Spleen (tissue), 11 donors: ENCODE data around the gene HGF. TPM values are rescaled to one million over a fixed set of nuclear protein-coding genes. Genes with fewer than 3 reads are reported as not detected.

Experiments
- DNase-seq: peaks from one replicate; pipeline ENCODE4 v3.0.0-alpha.2; 2020
- H3K27ac ChIP-seq, 8 donors: fragments of 200-600 bp; sonication (generic) in 7 of 8; 1 replicate in 4 of 8; 2 replicates in 4 of 8; pipeline versions ENCODE4 v1.5.0 to v1.8.0; 2016 to 2021; ENCODE audit warnings: inconsistent platforms in 4 of 8, mild to moderate bottlenecking in 4 of 8, moderate library complexity in 1 of 8
- H3K27me3 ChIP-seq, 7 donors: fragments of 200-600 bp; sonication (generic) in 6 of 7; replicated peaks in 1 of 7; 1 replicate in 4 of 7; 2 replicates in 3 of 7; pipeline versions ENCODE4 v1.5.0 to v1.8.0; 2016 to 2021; ENCODE audit warnings: inconsistent platforms in 3 of 7, mild to moderate bottlenecking in 1 of 7
- H3K36me3 ChIP-seq, 6 donors: fragments of 200-600 bp; sonication (generic) in 5 of 6; 1 replicate in 4 of 6; 2 replicates in 2 of 6; pipeline versions ENCODE4 v1.5.0 to v1.8.0; 2016 to 2021; ENCODE audit warnings: inconsistent platforms in 2 of 6
- H3K4me1 ChIP-seq, 6 donors: fragments of 200-600 bp; sonication (generic) in 5 of 6; 1 replicate in 3 of 6; 2 replicates in 3 of 6; pipeline versions ENCODE4 v1.5.0 to v1.8.0; 2016 to 2021; ENCODE audit warnings: inconsistent platforms in 3 of 6
- H3K4me3 ChIP-seq, 8 donors: fragments of 200-600 bp; sonication (generic) in 7 of 8; 1 replicate in 4 of 8; 2 replicates in 4 of 8; pipeline versions ENCODE4 v1.5.0 to v1.8.0; 2016 to 2021; ENCODE audit warnings: inconsistent platforms in 4 of 8, mild to moderate bottlenecking in 4 of 8, moderate library complexity in 2 of 8
- H3K9me3 ChIP-seq, 8 donors: fragments of 200-600 bp; sonication (generic) in 7 of 8; 1 replicate in 4 of 8; 2 replicates in 4 of 8; pipeline versions ENCODE4 v1.5.0 to v1.8.0; 2016 to 2021; ENCODE audit warnings: inconsistent platforms in 4 of 8
- POLR2A ChIP-seq, 3 donors: fragments of 450-650 bp; IDR thresholded peaks; one replicate each; pipeline ENCODE4 v1.5.1; 2017; ENCODE audit warnings: antibody characterized with exemption in 3 of 3, mild to moderate bottlenecking in 1 of 3
- POLR2AphosphoS5 ChIP-seq, 3 donors: sonication (generic); formaldehyde crosslinking; IDR thresholded peaks; one replicate each; pipeline ENCODE4 v1.5.1; 2017; ENCODE audit warnings: antibody characterized with exemption in 3 of 3
- WGBS, 5 donors: extraction: QIAGEN DNeasy Blood & Tissue Kit in 3 of 5; methylation state at CpG; one replicate each; pipeline versions ENCODE4 v1.1.5 to v1.1.7; 2013 to 2018; 5-methylcytosine and 5-hydroxymethylcytosine counted together
- intact Hi-C: fragments of 100-400 bp; cut with DNase I; formaldehyde crosslinking; loops from one replicate; pipeline ENCODE4 v1.15.0; 2023; ENCODE audit warnings: low total_unique reads
- polyA plus RNA-seq, 3 donors: library from polyadenylated mRNA; stranded (reverse); fragments of 200-250 nt; gene quantifications; one replicate each; pipeline ENCODE4 v1.2.1, GENCODE V29; 2013
- total RNA-seq, 7 donors: library from RNA; depleted of rRNA in 3 of 7; stranded (reverse); fragments of >200 nt in 3 of 7; fragmentation: NEBNext Ultra II Directional in 4 of 7; extraction: Animal tissue kit (Norgen Biotek cat#: 25700) in 4 of 7; gene quantifications; one replicate each; pipeline versions ENCODE4 v1.1.0 to v1.2.1, GENCODE V29; 2016 to 2021
- TF ChIP-seq, protein P1 (sequence below), 11 experiments: fragments of 200-600 bp in 7 of 11; fragments of 450-650 bp in 4 of 11; sonication (generic) in 4 of 11; IDR thresholded peaks in 8 of 11; conservative IDR thresholded peaks in 3 of 11; 1 replicate in 7 of 11; 2 replicates in 4 of 11; pipeline versions ENCODE4 v1.4.0 to v1.8.0; 2016 to 2021; ENCODE audit warnings: antibody characterized with exemption in 11 of 11, inconsistent platforms in 4 of 11, mild to moderate bottlenecking in 1 of 11
- donor health status: healthy with polysubstance abuse.
- donor health status: DM: no; HTN: no; CAD: no; lungs with moderate emphysema.
- donor health status: DM: no; HTN: no; CAD: no.
- donor health status: Bipolar disorder and iron deficiency.
- donor health status: healthy.
- donor health status: DM: no; HTN: no; CAD: no.
- donor health status: DM: yes; HTN: yes; CAD: no.

HGF gene
- total and polyA plus RNA-seq, 10 donors = 0.80 to 33.6 (median 18.6) TPM

DNA sequence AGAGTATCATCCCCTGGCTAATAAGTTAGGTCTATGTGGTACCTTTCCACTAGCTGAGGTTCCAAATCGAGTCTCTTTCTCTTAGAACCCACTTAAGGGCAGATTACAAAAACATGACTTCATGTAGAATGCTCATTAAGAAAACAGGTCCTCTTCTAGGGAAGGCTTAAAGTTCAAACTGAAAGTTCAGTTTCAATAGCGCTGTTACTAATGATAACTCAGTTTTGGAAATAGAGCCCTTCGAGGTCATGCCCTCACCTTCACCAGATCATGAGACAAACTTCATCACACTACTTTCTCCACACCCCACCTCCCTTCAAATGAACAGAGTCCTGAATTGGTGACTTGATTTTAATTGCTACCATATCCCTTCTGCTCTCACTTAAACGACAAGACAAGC, 26.2 kb downstream of the HGF start:
- Histone ChIP-seq H3K4me1 (no peaks in the 10 kb centered on the region), H3K36me3 (peaks cover 0 to 13% (median 0%) of the 10 kb centered on the region in 6 donors), H3K27me3 (no peaks in the 10 kb centered on the region), H3K4me3 (no peak overlapping the region), H3K9me3 (peaks cover 0 to 5% (median 0%) of the 10 kb centered on the region in 8 donors), H3K27ac (no peak overlapping the region)
- 77 to 86% (median 81%) methylated on average over 4 of the region's 4 CpGs for WGBS, 5 donors
- intact Hi-C loops = no loop called here
- no peak for DNase-seq
- TF ChIP-seq POLR2AphosphoS5 (IDR thresholded peaks at IDR 0.05) = no peak
- TF ChIP-seq POLR2A (IDR thresholded peaks at IDR 0.05) = no peak
- TF ChIP-seq, protein P1, sequence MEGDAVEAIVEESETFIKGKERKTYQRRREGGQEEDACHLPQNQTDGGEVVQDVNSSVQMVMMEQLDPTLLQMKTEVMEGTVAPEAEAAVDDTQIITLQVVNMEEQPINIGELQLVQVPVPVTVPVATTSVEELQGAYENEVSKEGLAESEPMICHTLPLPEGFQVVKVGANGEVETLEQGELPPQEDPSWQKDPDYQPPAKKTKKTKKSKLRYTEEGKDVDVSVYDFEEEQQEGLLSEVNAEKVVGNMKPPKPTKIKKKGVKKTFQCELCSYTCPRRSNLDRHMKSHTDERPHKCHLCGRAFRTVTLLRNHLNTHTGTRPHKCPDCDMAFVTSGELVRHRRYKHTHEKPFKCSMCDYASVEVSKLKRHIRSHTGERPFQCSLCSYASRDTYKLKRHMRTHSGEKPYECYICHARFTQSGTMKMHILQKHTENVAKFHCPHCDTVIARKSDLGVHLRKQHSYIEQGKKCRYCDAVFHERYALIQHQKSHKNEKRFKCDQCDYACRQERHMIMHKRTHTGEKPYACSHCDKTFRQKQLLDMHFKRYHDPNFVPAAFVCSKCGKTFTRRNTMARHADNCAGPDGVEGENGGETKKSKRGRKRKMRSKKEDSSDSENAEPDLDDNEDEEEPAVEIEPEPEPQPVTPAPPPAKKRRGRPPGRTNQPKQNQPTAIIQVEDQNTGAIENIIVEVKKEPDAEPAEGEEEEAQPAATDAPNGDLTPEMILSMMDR (IDR thresholded peaks at IDR 0.05 in 8 of 11, conservative IDR thresholded peaks at IDR 0.05 in 3 of 11) = no peak

DNA sequence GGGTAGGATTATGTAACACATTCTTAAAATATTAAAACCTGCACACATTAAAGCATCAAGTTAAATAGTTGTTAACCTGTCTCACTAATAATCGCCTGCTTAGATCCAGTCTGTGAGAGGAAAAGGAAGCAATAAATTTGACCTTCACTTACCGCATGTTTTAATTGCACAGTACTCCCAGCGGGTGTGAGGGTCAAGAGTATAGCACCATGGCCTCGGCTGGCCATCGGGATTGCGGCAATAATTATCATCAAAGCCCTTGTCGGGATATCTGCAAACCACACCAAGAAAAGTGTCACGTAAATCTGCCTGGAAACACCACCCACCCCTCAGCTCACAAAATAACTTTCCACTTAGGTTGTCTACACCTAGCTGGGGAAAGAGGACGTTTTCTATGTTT, 26.6 kb downstream of the HGF start:
- Histone ChIP-seq H3K9me3 (peaks cover 0 to 5% (median 0%) of the 10 kb centered on the region in 8 donors), H3K4me3 (no peak overlapping the region), H3K4me1 (no peaks in the 10 kb centered on the region), H3K27ac (no peak overlapping the region), H3K27me3 (no peaks in the 10 kb centered on the region), H3K36me3 (peaks cover 0 to 13% (median 0%) of the 10 kb centered on the region in 6 donors)
- TF ChIP-seq POLR2A (IDR thresholded peaks at IDR 0.05) (no peak), POLR2AphosphoS5 (IDR thresholded peaks at IDR 0.05) (no peak)
- TF ChIP-seq, protein P1 (IDR thresholded peaks at IDR 0.05 in 8 of 11, conservative IDR thresholded peaks at IDR 0.05 in 3 of 11) = no peak
- intact Hi-C loops = no loop called here
- WGBS, 5 donors = 54 to 67% (median 62%) methylated on average over 9 of the region's 9 CpGs
- no peak for DNase-seq

DNA sequence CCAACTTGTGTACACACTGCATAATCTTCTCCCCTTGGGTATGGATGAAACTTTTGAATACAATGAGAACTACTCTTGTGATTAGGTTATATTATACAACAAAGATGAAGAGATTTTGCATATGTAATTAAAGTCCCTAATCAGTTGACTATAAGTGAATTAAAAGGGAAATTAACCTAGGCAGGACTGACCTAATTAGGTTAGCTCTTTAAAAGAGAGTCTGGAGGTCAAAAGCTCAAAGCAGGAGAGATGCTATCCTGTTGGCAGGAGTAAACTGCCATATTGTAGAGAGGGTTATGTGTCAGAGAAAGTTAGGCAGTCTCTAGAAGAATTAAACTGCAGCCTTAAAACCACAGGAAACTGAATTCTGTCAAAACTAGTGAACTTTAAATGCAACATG, 29.4 kb downstream of the HGF start:
- Histone ChIP-seq H3K9me3 (peaks cover 0 to 5% (median 0%) of the 10 kb centered on the region in 8 donors), H3K4me1 (no peaks in the 10 kb centered on the region), H3K4me3 (no peak overlapping the region), H3K27ac (no peak overlapping the region), H3K36me3 (peaks cover 0 to 13% (median 0%) of the 10 kb centered on the region in 6 donors), H3K27me3 (no peaks in the 10 kb centered on the region)
- TF ChIP-seq, protein P1 (IDR thresholded peaks at IDR 0.05 in 8 of 11, conservative IDR thresholded peaks at IDR 0.05 in 3 of 11) = no peak
- TF ChIP-seq POLR2AphosphoS5 (IDR thresholded peaks at IDR 0.05) = no peak
- no peak for TF ChIP-seq POLR2A (IDR thresholded peaks at IDR 0.05)
- DNase-seq = no peak
- intact Hi-C loops = no loop called here

DNA sequence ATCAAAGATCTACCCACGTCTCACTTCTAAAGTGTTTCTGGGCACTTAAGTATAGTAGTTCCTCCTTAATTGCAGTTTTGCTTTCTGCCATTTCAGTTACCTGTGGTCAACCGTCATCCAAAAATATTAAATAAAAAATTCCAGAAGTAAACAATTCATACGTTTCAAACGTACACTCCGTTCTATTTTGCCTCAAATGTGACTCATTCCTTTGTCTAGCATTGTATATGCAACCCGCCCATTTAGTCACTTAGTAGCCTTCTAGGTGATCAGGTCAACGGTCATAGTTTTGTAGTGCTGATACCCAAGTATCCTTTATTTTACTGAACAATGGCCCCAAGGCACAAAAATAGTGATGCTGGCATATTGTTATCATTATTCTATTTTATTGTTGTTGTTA, 33.8 kb downstream of the HGF start:
- H3K4me3 ChIP-seq = no peak overlapping the region
- H3K9me3 ChIP-seq = peaks cover 0 to 5% (median 0%) of the 10 kb centered on the region in 8 donors
- H3K27ac ChIP-seq = no peak overlapping the region
- TF ChIP-seq POLR2A (IDR thresholded peaks at IDR 0.05) (no peak), POLR2AphosphoS5 (IDR thresholded peaks at IDR 0.05) (no peak)
- TF ChIP-seq, protein P1 (IDR thresholded peaks at IDR 0.05 in 8 of 11, conservative IDR thresholded peaks at IDR 0.05 in 3 of 11) = no peak
- intact Hi-C loops = no loop called here
- no peaks in the 10 kb centered on the region for H3K36me3 ChIP-seq
- H3K4me1 ChIP-seq = no peaks in the 10 kb centered on the region
- H3K27me3 ChIP-seq = no peaks in the 10 kb centered on the region
- WGBS, 5 donors = 75 to 91% (median 88%) methylated on average over 7 of the region's 7 CpGs
- DNase-seq = no peak
